DMS53 treated with DMSO at 0.1 percent for 48 hours (cell line): Measurements from ENCODE around the gene KDM4B.

Source experiments
- DNase-seq: peaks from one replicate; lab custom pipeline; 2025; ENCODE audit not compliant: unreplicated experiment; lab: John Stamatoyannopoulos, UW

KDM4B gene

DNA sequence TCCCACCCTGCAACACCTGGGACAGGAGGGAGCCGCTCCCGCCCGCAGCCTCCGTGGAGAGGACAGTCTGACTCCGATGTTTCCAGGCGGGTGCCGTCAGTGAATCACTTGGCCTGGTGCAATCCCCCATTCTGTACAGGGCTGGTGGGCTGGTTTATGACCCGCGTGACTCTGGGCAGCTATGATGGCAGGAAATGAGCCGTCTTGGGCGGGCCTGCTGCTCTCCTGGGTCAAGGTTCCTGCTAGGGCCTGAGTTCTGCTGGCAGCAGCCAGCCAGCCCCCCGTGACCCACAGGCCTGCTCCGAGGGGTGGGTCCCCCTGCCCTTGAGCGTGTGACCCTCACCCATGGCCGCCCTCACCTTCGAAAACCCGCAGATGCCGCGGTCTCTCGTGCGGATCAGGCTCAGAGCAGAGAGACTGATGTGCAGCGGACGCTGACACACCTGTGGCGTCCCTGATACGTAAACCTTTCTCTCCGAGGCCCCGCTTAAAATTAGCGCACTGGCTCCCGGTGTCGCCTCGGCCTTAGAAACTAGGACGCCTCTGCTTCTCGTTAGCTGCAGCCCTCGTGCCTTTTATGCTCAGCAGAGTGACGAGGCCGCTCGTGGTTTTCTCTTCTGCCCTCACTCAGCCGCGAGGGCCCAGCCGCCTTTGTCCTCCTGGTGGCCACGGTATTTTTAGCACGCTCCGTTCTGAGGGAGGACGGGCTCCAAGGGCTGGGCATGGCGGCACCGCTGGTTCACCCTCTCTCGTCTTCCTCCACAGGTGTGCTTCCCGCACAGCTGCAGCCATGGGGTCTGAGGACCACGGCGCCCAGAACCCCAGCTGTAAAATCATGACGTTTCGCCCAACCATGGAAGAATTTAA, 63.4 kb downstream of the KDM4B start:
- DNase-seq, result no peak

DNA sequence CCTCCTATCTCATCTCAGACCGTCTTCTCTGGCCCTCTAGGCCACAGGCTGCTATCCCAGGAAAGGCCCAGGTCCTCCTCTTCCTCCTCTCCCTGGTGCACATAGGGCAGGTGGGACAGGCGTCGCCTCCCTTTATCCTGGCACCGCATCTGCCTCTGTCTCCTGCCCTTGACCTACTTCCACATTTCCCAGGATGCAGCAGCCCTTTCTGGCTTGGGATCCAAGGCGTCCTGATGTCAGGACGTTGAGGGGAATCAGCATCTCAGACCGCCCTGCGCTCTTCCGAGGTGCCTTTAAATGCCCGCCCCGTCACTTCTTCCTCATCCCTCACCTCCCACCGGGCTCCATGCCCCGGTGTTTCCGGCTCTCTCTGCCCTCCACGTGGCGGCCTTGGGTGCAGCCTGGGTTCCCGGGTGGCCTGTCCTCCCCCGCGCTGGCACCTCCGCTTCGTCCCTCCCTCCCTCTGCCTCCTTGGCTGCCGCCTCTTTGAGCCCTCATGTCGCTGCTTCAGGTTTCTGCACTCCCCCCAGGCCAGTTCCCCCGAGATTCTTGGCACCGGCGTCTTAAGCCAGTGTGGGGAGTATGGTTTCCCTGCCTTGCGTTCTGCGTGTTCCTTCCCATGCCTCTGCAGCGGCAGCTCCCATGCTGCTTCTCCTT, 66.3 kb downstream of the KDM4B start:
- no peak for DNase-seq

DNA sequence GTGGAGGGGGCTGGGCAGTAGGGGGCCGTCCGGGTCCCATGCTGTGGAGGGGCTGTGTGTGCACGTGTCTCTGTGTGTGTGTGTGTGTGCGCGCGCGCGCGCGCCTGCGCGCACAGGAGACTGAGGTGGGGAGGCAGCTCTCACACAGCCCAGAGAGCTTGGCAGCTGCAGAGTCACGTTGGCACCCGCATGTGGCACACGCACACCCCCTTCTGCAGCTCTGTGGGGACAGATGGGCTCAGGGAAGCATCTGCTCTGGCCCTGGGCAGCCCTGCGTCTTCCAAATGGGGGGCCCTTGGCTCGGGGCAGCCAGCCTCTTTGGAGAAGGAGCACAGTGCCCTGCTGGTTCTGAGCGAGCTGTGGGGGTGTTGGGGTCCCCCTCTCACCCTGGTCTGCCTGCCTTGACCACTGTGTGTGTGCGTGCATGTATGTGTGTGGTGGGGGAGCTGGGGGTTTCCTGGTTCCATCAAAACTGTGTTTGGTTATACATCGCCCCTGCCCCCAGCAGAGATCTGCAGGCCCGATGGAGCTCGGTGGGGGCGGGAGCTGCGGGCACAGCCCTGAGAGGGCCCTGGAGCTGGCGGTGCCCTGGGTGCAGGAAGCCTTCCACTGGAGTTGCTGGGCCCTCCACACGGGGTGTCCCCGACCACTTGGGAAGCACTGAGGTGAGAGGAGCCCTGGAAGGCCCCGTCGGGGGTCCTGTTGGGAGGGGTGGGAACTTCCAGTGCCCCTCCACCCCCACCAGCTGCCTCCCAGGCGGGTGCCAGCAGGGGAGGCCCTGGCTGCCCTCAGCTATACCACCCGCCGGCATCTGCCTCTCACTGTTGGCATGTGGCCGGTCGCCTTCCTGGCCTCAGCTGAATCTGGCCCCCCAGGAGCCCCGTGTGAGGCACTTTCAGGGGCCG, 67.1 kb downstream of the KDM4B start:
- no peak for DNase-seq

DNA sequence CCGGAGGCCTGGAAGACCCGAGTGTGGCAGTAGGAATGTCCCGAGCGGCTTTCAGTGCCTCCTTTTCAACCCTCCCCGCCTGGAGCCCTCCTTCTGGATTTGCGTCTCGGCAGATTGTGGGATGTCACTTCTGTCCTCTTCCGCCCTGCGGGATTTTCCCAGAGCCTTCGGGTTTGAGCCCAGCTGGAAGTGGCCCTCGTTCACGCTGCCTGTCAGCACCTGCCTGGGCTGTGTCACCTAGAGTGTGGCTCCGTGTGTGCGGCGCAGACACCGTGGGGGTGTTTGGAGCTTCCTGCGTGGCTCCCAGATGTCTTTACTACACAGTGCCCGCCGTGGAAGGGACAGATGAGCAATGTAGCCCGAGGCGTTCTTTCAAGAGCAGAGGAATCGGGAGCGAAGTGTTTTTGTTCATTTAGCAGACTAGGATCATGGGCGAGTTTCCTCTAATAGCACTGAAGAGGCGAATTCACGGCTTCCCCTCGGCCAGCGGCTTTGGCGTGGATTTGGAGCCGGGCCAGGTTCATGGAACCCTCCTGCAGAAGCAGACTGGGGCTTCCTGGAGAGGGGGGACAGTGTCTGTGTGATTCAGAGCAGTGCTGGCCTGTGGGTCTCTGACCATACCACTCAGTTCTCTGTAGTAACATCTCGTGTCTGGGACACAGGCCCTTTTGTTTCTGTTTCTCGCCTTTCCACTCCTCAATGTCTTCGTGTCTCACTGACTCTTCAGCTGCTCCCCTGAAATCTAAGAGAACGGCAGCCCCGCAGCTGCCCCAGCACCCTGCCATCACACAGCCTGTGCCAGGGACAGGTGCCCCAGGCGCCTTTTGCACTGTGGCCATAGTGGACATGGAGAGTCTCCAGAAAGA, 68.0 kb downstream of the KDM4B start:
- DNase-seq, result no peak

DNA sequence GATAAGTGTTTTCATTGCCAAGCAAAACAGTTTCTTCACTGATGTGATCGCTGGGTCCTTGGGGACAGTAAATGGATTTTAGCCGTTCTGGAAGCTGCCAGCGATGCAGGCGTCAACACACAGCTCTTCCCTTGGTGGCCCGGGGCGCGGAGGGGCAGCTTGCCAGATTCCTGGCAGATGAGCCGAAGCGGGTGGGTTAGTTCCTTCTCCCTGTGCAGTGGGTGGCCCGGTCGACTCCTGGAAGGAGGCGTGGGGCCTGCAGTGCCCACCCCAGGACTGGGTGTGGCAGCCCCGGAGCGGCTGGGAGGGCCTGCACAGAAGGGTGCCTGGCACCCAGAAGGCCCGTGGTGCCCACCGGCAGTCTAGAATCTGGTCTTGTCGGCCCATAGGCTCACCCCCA, 69.0 kb downstream of the KDM4B start:
- no peak for DNase-seq

DNA sequence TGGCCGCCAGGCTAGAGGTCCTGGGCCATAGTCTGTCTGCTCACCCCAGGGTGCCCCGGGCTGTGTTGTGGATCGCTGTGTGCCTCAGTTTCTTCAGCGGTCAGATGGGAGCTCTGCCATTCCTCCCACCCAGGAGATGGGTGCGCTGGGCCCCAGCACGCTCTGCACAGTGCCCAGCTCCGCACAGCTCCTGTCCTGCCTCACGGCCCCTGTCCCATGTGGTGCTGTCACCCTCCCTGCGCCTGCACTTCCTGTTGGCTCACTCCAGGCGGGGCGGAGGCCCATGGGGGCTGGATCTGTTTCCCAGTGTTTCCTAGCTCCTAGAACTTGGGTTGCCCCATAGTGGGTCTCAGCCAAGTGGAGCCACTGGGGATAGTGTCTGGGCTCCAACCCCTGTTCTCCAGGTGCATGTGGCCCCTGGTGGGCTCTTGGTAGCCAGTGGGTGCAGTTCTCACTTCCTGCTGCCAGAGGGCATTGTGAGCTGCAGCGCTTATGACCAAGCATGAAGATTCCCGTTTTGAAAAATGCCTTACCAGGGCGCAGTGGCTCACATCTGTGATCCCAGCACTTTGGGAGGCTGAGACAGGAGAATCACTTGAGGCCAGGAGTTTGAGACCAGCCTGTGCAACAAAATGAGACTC, 69.8 kb downstream of the KDM4B start:
- no peak for DNase-seq

DNA sequence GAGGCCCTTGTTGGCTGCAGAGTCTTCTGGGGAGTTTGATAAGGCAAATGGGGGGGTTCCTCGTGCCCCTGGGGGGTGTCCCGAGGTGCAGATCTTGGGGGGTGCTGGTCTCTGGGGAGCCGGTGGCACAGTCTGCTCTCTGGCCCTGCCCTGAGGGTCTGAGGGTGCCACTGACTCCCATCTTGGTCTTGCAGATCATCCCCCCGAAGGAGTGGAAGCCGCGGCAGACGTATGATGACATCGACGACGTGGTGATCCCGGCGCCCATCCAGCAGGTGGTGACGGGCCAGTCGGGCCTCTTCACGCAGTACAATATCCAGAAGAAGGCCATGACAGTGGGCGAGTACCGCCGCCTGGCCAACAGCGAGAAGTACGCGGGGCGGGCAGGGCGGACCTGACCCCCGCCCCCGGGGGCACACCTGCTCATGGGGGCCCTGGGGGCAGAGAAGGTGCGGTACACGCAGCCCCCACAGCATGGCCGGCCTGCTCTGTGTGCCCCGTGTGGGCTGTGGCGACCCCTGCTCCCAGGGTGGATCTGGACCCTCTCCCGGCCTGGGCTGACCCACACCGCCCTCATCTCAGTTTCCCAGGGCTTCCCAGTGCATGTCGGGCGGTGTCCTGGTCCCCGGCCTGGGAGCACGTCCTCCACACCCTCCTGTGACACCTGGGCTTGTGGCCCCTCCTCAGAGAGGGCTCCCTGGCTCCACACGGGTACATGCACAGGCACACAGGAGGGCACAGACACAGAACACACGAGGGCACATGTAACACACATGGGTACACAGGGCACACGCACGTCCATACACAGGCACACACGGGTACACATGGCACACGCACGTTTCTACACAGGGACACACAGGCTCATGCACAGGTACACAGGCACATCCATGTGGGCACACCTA, 71.0 kb downstream of the KDM4B start:
- no peak for DNase-seq

DNA sequence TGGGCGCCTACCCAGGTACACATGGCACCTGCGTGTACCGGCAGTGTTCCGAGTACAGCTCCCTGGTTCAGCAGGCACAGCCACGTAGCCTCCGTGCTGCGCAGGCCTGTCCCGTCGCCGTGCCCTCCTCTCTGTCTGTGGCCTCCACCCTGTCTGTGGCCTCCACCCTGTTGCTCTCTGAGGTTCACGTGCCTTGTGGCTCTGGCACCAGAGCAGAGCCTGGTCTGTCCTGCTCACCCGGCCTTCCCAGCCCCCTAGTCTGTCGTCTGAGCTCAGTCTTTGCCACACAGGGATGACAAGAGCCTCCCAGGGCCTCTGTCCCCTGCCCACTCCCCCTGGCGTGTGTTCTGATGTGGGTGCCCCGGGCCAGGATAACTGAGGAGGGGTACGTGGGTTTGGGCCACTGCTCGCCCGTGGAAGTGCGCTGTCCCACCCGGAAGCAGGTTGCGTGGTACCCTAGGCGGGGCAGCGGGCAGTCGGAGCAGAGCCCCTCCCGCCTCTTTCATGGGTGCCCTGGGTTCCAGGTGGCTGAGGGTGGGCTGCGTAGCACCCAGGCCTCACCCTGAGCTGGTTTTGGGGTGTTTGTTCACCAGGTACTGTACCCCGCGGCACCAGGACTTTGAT, 71.7 kb downstream of the KDM4B start:
- DNase-seq, result no peak

DNA sequence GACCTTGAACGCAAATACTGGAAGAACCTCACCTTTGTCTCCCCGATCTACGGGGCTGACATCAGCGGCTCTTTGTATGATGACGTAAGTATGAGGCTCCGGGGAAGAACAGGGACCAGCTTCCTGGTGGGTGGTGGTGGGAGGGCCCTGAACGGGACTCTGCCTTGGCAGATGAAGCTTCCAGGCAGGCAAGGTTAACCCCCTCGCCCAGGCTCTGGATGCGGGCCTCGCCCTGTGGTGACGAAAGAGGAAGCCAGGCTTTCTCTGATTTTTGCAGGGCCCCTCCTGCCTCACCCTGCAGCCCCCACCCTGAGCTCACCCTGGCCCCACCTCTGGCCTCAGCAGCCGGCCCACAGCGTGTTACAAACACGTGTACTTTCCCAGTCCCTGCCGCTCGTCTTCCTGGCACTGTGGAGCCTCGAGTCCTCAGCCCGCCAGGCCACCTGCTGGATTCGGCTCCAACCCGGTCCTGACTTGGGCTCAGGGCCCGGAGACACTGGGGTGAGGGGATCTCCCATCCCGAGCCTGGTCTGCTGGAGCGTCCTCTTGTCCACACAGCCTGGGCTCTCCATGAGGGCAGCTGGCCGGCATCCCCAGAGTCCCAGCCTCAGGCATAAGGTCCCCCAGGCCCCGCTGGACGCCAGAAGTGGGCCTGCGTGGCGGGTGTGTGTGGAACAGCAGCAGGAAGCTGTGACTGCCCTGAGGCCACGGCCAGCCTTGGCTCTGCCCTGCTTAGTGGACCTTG, 72.4 kb downstream of the KDM4B start:
- DNase-seq, result no peak

DNA sequence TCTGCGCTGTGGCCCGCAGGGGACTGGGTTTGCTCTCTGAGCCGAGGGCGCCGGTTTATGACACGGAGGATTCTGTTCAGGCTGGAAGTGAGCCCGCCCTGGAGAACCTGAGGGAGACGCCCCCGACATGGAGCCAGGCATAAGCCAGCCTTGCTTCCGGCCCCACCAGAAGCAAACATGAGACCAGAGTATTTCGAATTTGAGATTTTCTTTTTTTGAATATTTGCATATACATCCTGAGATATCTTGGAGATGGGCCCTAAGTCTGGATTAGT, 72.9 kb downstream of the KDM4B start:
- no peak for DNase-seq

DNA sequence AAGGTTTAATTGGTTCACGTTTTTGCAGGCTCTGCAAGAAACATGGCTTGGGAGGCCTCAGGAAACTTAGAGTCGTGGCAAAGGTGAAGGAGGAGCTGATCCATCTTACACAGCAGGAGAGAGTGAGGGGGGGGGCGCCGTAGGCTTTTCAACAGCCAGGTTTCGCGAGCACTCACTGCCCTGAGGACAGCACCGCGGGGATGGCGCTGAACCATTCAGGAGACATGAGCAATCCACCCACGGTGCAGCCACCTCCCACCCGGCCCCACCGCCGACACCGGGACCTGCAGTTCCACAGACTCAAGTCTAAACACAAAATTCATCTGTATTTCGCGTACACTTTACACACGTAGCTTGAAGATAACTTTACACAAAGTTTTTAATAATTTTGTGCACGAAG, 73.6 kb downstream of the KDM4B start:
- DNase-seq, result no peak

DNA sequence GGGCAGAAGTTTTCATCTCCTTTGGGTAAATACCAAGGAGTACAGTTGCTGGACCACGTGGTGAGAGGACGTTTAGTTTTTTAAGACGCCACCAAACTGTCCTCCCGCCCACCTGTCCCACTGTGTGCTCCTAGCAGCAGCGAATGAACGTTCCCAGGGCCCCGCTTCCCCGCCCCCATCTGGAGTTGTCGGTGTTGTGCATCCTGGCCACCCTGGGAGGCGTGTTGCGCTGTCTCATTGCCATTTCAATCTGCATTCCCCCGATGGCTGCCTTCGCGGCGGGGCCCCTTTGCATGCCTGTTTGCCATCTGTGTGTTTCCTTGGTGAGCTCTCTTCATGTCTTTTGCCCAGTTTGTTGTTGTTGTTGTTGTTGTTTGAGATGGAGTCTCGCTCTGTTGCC, 76.1 kb downstream of the KDM4B start:
- no peak for DNase-seq

DNA sequence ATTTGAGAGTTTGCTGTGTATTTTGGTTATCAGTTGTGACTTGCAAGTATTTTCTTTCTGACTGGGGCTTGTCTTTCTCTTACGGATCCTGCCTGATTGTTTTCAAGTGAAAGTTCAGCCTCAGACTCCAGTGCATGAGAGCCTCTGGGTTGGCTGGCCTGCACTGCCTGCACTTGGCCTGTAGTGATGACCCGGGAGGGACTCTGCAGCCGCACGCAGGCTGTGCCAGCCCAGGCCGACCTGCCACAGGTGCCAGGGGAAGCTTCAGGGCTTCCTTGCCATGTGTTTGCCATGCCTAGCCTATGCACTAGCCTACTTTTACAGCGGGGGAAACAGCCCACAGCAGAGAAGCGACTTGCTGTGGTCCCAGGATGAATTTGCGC, 77.0 kb downstream of the KDM4B start:
- DNase-seq, result no peak

DNA sequence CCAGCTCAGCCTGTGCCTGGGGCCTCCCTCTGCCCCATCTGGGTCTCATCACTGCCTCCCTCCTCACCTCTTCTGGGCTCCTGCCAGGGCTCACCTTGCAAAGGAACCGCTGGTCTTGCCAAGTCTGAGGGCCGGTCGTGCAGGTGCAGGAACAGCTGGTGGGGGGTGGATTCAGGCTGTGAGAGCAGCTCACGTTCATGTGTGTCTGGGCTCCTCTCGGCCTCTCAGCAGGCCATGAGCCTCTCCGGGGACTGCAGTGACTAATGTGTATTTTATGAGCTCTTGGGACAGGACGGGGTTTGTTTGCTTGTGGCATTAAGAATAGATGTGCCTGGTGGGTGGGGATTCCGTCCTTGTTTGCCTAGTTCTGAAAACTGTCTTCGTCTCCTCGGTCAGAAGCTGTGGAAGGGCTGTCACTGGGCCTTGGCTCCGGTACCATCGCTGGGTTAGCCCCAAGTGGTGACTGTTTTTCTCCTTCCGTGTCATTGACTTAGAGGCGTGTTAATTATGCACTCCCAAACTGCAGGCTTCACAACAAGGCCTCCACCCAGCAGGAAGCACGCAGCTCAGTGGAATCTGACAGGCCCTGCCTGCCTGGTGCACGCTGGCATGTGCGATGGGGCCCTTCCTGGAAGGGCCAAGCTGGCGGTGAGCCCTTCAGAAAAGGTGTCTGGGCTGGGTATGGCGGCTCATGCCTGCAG, 77.6 kb downstream of the KDM4B start:
- peak; percentile 93 for DNase-seq

DNA sequence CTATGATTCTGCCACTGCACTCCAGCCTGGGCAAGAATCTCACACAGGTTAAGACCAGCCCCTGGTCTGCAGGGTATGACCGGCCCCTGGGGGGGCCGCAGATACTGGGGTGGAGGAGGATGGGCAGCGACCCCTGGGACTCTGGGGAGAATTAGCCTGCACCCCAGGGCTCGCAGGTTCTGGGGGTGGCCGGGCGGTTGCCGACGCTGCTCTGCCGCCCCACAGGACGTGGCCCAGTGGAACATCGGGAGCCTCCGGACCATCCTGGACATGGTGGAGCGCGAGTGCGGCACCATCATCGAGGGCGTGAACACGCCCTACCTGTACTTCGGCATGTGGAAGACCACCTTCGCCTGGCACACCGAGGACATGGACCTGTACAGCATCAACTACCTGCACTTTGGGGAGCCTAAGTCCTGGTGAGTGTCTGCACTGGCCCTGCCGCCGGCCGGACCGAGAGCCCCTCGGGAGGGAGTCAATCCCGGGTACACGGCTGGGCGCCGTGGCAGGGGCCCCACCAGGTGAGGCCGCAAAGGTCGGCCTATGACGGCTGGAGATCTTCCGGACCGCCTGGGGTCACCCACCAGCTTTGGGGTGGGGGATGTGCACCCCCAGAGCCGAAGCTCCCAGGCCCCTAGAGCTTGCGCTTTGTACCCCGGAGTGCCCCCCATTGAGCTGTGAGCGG, 78.5 kb downstream of the KDM4B start:
- DNase-seq, result no peak

DNA sequence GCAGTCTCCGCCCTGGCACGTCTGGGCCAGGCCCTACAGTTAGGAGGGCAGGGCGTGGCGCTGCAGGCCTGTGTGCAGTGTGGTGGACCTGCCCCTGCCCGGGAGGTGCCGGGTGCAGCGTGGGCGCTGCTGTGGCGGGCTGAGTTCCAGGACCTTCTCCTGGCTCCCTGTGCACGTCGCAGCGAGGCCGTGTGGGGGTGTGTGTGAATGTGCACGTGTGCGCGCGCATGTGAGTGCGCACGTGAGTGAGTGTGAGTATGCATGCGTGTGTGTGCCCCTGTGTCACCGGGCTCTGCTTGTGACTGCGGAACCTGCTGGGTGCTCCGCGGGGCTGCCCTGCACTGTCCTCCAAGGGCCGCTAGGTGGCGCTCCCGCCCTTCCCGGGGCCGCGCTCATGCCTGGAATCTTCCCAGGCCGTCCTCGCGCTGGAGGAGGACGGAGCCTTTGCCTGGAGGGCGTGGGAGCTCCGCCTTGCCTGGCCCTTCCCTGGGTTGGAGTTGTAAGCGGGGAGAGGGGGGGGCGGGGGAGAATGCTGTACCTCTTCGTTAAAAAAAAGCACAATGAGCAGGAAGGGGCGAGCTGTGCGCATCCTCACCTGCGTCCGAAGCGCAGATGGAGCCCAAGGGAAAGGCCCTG, 79.3 kb downstream of the KDM4B start:
- peak; percentile 34 for DNase-seq
